Medulla oblongata (tissue), 1 donor: ENCODE data around the gene CEP55.
A peak's percentile ranks its signal among the peaks of the same experiment; 100 is the strongest.

Experiments used
- DNase-seq: peaks from one replicate; pipeline ENCODE4 v3.0.0-alpha.2; 2015; ENCODE audit errors: extremely low spot score

The CEP55 gene

GRCh38 chr10:93469454-93469853 is 27.0 kb upstream of the CEP55 start:
- DNase-seq, result no peak

- DNase-seq, result peak; percentile 9
These were observed 25.2 kb upstream of the CEP55 start for GRCh38 chr10:93471110-93471651.

DNA sequence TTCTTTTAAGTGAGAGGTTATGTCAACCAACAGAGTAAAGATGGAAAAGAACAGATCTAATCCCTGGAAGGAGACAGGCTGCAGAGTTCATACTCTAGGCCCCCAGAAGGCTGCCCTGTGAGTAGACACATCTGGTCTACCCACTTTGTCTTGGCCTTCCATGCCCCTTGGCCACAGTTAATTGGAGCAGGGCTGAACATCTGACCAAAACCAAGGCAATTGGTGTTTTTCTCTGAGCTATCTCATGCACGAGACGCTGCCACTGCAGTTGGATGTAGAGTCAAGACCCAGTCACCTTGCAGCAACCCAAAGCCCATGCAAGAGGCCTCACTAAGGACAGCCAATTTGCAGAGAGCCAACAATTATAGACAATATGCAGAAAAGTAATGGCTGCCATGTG is 23.3 kb upstream of the CEP55 start:
- no peak for DNase-seq

DNA sequence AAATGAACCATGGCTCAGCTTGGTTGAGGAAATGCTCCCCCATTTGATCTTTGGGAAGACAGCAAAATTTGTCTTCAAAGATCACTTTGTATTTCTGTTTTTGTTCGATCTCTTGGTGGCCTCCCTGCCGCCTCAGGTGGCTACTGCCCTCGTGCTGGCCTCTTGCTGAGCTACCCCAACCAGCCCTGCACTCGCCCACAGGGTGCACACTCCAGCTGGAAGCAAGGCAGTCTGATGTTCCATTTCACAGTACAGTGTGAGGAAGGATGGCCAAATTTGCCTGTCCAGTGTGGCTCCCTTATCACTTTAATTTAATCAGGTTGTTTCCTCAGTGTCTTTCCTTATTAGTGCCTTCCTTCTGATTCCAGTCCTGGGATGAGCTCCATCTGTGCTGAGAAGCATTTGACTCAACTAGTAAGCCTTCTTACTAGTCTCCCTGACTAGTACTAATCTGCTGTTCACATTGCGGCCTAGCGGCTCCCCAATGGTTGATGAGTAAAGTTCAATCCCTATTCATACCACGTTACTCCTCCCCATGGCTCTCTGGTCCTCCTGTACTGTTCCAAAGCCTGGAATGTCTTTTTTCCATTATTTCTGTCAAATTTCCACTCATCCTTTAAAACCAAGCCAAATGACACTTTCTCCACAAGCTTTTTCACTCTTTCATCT is 22.5 kb upstream of the CEP55 start:
- no peak for DNase-seq

- DNase-seq, result no peak
These were observed 21.2 kb upstream of the CEP55 start for GRCh38 chr10:93475227-93475626.

DNA sequence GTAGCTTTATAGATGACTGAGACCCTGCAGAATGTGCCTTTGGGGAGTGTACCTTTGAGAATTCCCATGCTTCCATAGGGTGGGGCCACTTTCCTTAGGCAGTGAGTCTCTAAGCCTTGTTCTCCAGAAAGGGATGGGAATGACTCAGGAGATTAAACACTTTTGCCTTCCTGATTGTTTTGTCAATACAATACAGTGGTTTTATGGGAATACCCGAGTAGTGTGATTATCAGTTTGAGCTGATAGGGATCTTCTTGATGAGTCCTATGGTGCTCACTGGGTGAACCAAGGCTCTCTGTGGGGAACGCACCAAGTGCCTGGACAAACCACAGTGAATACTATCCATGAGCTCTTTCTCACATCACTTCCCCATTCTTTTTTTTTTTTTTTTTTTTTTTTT is 20.5 kb upstream of the CEP55 start:
- DNase-seq, result no peak

- DNase-seq, result no peak
These were observed 19.7 kb upstream of the CEP55 start for GRCh38 chr10:93476756-93477155.

GRCh38 chr10:93478873-93479272 is 17.5 kb upstream of the CEP55 start:
- DNase-seq, result no peak

DNA sequence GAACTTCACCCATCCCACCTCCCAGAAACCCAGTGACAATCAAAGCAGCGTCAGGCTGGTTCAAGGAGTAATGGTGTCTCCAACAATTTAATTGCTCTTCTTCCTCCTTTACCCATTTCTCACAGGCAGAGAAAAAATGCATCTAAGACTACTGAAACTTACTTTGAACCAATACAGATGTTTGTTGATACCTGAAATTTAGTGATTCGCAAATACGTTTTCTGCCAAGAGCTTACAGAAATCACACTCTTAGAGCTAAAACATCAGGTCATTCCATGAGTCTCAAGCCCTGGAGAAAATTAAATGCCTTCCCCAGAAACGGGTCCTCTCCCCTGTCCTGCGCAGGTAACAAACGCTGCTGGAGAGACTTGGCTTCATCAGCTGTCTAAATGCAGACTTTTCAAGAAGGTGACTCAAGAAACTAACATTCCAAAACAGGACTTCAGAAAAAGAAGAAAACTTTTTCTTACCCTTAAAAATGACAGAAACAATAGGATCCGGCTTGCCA is 14.7 kb upstream of the CEP55 start:
- DNase-seq, result peak; percentile 32

GRCh38 chr10:93482145-93482834 is 14.1 kb upstream of the CEP55 start, which contains the start of gene MYOF:
MYOF (minus strand) TSS chr10:93482334; CDS start chr10:93482194, 140 bp downstream.
- peak; percentile 84 for DNase-seq

DNA sequence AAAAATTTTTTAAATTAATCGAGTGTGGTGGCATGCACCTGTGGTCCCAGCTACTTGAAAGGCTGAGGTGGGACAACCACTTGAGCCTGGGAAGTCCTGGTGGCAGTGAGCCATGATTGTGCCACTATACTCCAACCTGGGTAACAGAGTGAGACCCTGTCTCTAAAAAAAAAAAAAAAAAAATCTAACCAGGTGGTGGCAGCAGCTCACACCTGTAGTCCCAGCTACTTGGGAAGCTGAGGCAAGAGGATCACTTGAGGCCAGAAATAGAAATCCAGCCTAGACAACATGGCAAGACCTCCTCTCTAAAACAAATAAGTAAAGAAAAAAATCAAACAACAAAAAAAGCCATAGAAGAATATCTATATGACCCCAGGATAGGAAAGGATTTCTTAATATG is 10.7 kb upstream of the CEP55 start:
- no peak for DNase-seq

GRCh38 chr10:93488956-93489528 is 7.4 kb upstream of the CEP55 start:
- no peak for DNase-seq

DNA sequence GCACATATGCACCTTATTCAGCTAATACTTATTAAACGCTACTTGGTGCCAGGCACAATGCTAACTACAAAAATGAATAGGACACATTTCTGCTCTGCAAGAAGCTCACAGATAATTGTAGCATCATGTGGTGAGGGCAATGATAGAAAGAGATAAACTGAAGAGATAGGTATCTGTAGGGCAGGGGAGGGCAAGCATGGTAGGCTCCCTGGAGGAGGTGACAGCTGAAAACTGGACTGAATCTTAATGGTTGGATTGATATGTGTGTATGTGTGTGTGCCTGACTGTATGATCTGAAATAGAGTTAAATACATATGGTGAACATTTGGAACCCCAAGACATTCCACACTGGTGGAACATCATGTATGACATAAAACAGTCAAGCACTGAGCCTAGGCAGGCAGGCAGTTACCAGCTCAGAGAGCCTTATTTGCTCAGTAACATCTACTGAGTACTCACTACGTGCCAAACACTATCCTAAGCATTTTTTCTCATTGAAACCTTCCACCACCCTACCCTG is 4.8 kb upstream of the CEP55 start:
- DNase-seq, result no peak

- DNase-seq, result no peak
These were observed 3.2 kb upstream of the CEP55 start for GRCh38 chr10:93493162-93493561.

DNA sequence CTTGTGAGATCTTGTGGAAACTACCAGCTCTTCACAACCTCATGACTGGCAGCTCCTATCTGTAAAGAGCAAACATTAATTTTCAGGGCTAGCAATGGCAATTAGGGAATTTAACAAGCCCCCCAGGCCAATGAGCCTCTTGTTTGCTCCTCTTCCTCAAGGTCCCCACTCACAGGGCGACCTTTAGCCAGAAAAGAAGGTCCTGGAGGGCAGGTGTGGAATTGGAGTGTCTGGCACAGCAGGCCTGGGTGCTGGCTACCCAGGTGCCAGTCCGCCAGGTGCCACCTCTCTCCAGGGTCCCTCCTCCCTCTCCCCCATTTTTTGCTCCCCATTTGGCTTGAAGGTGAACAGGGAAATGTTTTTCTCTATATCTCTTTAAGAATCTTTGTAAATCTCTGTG is 1.9 kb upstream of the CEP55 start:
- no peak for DNase-seq

- DNase-seq, result peak; percentile 27
These were observed 624 bp upstream of the CEP55 start for GRCh38 chr10:93495654-93496321.

DNA sequence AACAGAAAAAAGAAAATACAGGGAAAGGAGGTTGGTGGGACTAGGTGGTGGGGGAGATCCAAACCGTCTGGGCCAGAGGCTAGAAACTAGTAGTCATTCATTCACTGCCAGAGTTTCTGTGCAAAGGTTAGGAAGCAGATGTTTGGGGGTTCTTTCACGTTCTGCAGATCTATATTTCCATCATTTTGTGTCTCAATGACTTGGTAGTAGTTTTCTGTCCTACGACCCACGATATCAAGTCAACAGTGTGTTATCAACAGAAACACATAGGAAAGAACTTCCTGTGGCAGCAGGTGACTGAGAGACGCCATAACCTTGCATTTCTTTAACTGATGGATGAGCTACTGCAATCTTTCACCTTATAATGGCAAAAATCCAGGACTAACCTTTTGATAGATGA is 1.8 kb downstream of the CEP55 start:
- no peak for DNase-seq

GRCh38 chr10:93501650-93502049 is 5.2 kb downstream of the CEP55 start:
- no peak for DNase-seq

DNA sequence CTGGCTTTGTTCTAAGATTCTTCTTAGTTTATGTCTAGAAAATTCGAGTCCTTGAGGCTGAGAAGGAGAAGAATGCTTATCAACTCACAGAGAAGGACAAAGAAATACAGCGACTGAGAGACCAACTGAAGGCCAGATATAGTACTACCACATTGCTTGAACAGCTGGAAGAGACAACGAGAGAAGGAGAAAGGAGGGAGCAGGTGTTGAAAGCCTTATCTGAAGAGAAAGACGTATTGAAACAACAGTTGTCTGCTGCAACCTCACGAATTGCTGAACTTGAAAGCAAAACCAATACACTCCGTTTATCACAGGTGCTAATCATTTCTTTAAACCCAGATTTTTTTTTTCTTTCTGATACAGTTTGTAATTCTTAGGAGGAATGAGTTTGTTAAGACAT is 6.7 kb downstream of the CEP55 start:
- DNase-seq, result no peak

DNA sequence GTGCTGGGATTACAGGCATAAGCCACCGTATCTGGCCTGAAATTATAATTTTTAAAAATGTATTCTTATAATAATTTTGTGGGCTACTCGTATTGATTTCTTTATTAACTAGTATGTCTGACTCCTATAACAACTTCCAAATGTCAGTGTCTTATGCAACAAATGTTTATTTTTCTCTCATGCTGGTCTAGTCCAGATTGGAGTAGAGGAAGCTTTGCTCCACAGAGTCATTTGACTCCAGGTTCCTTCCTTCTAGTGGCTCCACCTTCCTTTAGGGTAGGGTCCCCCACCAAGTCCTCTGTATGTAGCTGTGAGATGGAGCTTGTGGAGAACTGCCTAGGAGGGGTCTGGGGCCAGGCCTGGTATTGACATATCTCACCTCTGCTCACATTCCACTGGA is 8.7 kb downstream of the CEP55 start:
- no peak for DNase-seq

DNA sequence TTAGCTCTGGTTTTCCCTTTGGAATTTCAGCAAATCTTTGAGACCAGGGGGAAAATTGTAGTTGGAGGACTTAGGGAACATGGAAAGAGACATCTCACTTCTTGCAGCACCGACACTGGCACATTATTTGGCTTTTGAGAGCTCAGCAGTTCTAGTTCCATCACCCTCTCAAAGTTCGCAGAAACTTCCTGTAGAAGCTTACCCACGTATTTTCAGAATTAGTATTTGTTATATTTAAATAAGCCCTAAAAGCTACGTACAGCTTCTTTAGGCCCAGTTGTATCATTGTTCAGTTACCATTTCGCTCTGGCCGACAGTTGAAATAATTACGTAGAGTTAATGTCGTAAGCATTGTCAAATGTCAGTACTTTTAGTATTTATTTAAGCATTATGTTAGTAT is 13.4 kb downstream of the CEP55 start:
- no peak for DNase-seq

GRCh38 chr10:93512565-93512964 is 16.2 kb downstream of the CEP55 start:
- DNase-seq, result no peak
